Endometrial microvascular endothelial cells (primary cell): ENCODE measurements around the gene AGBL4. TPM values are rescaled to one million over a fixed set of nuclear protein-coding genes. Genes with fewer than 3 reads are reported as not detected.
"Not testable (repeated sequence)": the region's sequence is repeated elsewhere in the genome, so short reads cannot be mapped to it uniquely, and the experiment has no call there.

ENCODE experiments used
- in situ Hi-C: cut with HindIII; loops from 2 replicates; pipeline ENCODE4 v1.10.0; 2017; ENCODE audit warnings: low sequenced_read_pairs, low pct_unique_long_range_greater_than_20kb; ENCODE audit errors: inconsistent ontology term
- total RNA-seq: library from RNA; depleted of rRNA; stranded (reverse); fragments of >200 nt; gene quantifications from one replicate; pipeline ENCODE4 v1.2.3, GENCODE V29; 2015; ENCODE audit errors: inconsistent ontology term

The AGBL4 gene
- total RNA-seq, 1 donor from 2014 or later: not detected

- in situ Hi-C loops: no loop called here
Observed at GRCh38 chr1:49106445-49106844, 917.3 kb downstream of the AGBL4 start.

- in situ Hi-C loops: no loop called here
Observed at GRCh38 chr1:49104575-49104974, 919.2 kb downstream of the AGBL4 start.

- in situ Hi-C loops: no loop called here
Observed at GRCh38 chr1:49102752-49103151, 921.0 kb downstream of the AGBL4 start.

- in situ Hi-C loops: no loop called here
Observed at GRCh38 chr1:49098866-49099265, 924.9 kb downstream of the AGBL4 start.

- in situ Hi-C loops: no loop called here
Observed at GRCh38 chr1:49086327-49086726, 937.4 kb downstream of the AGBL4 start.

GRCh38 chr1:49085079-49085478 is 938.7 kb downstream of the AGBL4 start:
- in situ Hi-C loops: no loop called here

GRCh38 chr1:49060766-49061165 is 963.0 kb downstream of the AGBL4 start:
- in situ Hi-C loops: no loop called here

- in situ Hi-C loops: no loop called here
Observed at GRCh38 chr1:49059087-49059486, 964.7 kb downstream of the AGBL4 start.

GRCh38 chr1:49052102-49052501 is 971.7 kb downstream of the AGBL4 start:
- in situ Hi-C loops: no loop called here

GRCh38 chr1:49051647-49052046 is 972.1 kb downstream of the AGBL4 start:
- in situ Hi-C loops: no loop called here

- in situ Hi-C loops: no loop called here
Observed at GRCh38 chr1:49050041-49050440, 973.7 kb downstream of the AGBL4 start.

- in situ Hi-C loops: no loop called here
Observed at GRCh38 chr1:49048188-49048587, 975.6 kb downstream of the AGBL4 start.

- in situ Hi-C loops: no loop called here
Observed at GRCh38 chr1:49046305-49046704, 977.4 kb downstream of the AGBL4 start.

- in situ Hi-C loops: no loop called here
Observed at GRCh38 chr1:49045371-49045770, 978.4 kb downstream of the AGBL4 start.

GRCh38 chr1:49036700-49037099 is 987.1 kb downstream of the AGBL4 start:
- in situ Hi-C loops: no loop called here

- in situ Hi-C loops: no loop called here
Observed at GRCh38 chr1:49028396-49028795, 995.4 kb downstream of the AGBL4 start.

GRCh38 chr1:49026230-49026811 is 997.4 kb downstream of the AGBL4 start:
- in situ Hi-C loops: no loop called here

GRCh38 chr1:49016030-49016977 is 1007.5 kb downstream of the AGBL4 start:
- in situ Hi-C loops: no loop called here

- in situ Hi-C loops: no loop called here
Observed at GRCh38 chr1:49013079-49013478, 1010.7 kb downstream of the AGBL4 start.

- in situ Hi-C loops: not testable (repeated sequence)
Observed at GRCh38 chr1:49002981-49003380, 1020.8 kb downstream of the AGBL4 start.
